ENCODE data around the gene SLC1A5. TPM values are rescaled to one million over a fixed set of nuclear protein-coding genes. Genes with fewer than 3 reads are reported as not detected.

SLC1A5 gene
- total RNA-seq, 2 donors from 2014 or later, result 77.6 to 78.1 TPM

DNA sequence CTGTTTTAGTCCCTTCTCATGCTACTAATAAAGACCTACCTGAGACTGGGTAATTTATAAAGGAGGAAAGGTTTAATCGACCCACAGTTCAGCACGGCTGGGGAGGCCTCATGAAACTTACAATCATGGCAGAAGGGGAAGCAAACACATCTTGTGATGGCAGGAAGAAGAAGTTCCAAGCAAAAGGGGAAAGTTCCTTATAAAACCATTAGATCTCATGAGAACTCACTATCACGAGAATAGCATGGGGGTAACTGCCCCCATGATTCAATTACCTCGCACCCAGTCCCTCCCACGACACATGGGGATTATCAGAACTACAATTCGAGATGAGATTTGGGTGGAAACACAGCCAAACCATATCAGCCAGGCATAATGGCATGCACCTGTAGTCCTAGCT, 29.2 kb downstream of the SLC1A5 start:
- H3K9me3 Mint-ChIP-seq, result no peaks in the 10 kb centered on the region
- Histone ChIP-seq H3K9me3 (ENCODE audit: control insufficient read depth, low read length) (no peaks in the 10 kb centered on the region), H3K27ac (ENCODE audit: low read depth, low read length) (no peak overlapping the region), H3K36me3 (ENCODE audit: control insufficient read depth, insufficient read depth, low read length) (peaks cover 5% of the 10 kb centered on the region), H3K27me3 (ENCODE audit: control insufficient read depth, insufficient read depth, low read length, poor library complexity, severe bottlenecking) (no peaks in the 10 kb centered on the region), H3K4me1 (ENCODE audit: control insufficient read depth, insufficient read depth, low read length) (no peaks in the 10 kb centered on the region), H3K4me3 (ENCODE audit: low read length) (no peak overlapping the region), H3K9ac (ENCODE audit: extremely low read depth, low read length, poor library complexity, severe bottlenecking) (no peak overlapping the region)
- WGBS, 2 experiments (ENCODE audit: insufficient coverage in 1 of 2, insufficient read length in 1 of 2), result 89 to 97% methylated on average over 6 of the region's 6 CpGs
- H3K27me3 Mint-ChIP-seq (ENCODE audit: insufficient read depth), result peaks cover 2% of the 10 kb centered on the region
- peaks cover 2% of the 10 kb centered on the region for H3K4me1 Mint-ChIP-seq
- no peak overlapping the region for H3K27ac Mint-ChIP-seq
- peaks cover 10% of the 10 kb centered on the region for H3K36me3 Mint-ChIP-seq (ENCODE audit: low read depth)
- TF ChIP-seq, protein P1, sequence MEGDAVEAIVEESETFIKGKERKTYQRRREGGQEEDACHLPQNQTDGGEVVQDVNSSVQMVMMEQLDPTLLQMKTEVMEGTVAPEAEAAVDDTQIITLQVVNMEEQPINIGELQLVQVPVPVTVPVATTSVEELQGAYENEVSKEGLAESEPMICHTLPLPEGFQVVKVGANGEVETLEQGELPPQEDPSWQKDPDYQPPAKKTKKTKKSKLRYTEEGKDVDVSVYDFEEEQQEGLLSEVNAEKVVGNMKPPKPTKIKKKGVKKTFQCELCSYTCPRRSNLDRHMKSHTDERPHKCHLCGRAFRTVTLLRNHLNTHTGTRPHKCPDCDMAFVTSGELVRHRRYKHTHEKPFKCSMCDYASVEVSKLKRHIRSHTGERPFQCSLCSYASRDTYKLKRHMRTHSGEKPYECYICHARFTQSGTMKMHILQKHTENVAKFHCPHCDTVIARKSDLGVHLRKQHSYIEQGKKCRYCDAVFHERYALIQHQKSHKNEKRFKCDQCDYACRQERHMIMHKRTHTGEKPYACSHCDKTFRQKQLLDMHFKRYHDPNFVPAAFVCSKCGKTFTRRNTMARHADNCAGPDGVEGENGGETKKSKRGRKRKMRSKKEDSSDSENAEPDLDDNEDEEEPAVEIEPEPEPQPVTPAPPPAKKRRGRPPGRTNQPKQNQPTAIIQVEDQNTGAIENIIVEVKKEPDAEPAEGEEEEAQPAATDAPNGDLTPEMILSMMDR (conservative IDR thresholded peaks at IDR 0.05), result no peak
- no peak for DNase-seq
- no peak overlapping the region for H3K4me3 Mint-ChIP-seq

DNA sequence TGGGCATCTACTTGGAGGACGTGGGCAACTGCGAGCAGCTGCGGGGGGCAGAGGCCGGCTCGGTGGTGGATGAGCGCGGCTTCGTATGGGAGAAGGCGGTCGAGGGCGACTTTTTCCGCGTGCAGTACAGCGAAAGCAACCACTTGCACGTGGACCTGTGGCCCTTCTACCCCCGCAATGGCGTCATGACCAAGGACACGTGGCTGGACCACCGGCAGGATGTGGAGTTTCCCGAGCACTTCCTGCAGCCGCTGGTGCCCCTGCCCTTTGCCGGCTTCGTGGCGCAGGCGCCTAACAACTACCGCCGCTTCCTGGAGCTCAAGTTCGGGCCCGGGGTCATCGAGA, 31.9 kb downstream of the SLC1A5 start:
- no peak overlapping the region for H3K4me3 ChIP-seq (ENCODE audit: low read length)
- H3K4me1 ChIP-seq (ENCODE audit: control insufficient read depth, insufficient read depth, low read length), result no peaks in the 10 kb centered on the region
- TF ChIP-seq, protein P1 (conservative IDR thresholded peaks at IDR 0.05), result no peak
- no peaks in the 10 kb centered on the region for H3K27me3 Mint-ChIP-seq (ENCODE audit: insufficient read depth)
- H3K27ac Mint-ChIP-seq, result no peak overlapping the region
- H3K9ac ChIP-seq (ENCODE audit: extremely low read depth, low read length, poor library complexity, severe bottlenecking), result no peak overlapping the region
- no peak overlapping the region for H3K4me3 Mint-ChIP-seq
- H3K4me1 Mint-ChIP-seq, result peaks cover 2% of the 10 kb centered on the region
- H3K9me3 Mint-ChIP-seq, result no peaks in the 10 kb centered on the region
- H3K36me3 Mint-ChIP-seq (ENCODE audit: low read depth), result peaks cover 22% of the 10 kb centered on the region
- H3K27ac ChIP-seq (ENCODE audit: low read depth, low read length), result no peak overlapping the region
- no peaks in the 10 kb centered on the region for H3K9me3 ChIP-seq (ENCODE audit: control insufficient read depth, low read length)
- 94 to 96% methylated on average over 19 to 30 of the region's 30 CpGs for WGBS, 2 experiments (ENCODE audit: insufficient coverage in 1 of 2, insufficient read length in 1 of 2)
- no peak for DNase-seq
- H3K27me3 ChIP-seq (ENCODE audit: control insufficient read depth, insufficient read depth, low read length, poor library complexity, severe bottlenecking), result no peaks in the 10 kb centered on the region
- H3K36me3 ChIP-seq (ENCODE audit: control insufficient read depth, insufficient read depth, low read length), result peaks cover 13% of the 10 kb centered on the region

DNA sequence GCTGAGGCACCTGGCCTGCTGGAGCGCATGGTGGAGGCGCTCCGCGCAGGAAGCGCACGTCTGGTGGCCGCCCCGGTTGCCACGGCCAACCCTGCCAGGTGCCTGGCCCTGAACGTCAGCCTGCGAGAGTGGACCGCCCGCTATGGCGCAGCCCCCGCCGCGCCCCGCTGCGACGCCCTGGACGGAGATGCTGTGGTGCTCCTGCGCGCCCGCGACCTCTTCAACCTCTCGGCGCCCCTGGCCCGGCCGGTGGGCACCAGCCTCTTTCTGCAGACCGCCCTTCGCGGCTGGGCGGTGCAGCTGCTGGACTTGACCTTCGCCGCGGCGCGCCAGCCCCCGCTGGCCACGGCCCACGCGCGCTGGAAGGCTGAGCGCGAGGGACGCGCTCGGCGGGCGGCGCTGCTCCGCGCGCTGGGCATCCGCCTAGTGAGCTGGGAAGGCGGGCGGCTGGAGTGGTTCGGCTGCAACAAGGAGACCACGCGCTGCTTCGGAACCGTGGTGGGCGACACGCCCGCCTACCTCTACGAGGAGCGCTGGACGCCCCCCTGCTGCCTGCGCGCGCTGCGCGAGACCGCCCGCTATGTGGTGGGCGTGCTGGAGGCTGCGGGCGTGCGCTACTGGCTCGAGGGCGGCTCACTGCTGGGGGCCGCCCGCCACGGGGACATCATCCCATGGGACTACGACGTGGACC, 32.4 kb downstream of the SLC1A5 start:
- no peak for DNase-seq
- Histone ChIP-seq H3K36me3 (ENCODE audit: control insufficient read depth, insufficient read depth, low read length) (peaks cover 13% of the 10 kb centered on the region), H3K9me3 (ENCODE audit: control insufficient read depth, low read length) (no peaks in the 10 kb centered on the region), H3K27me3 (ENCODE audit: control insufficient read depth, insufficient read depth, low read length, poor library complexity, severe bottlenecking) (no peaks in the 10 kb centered on the region), H3K4me1 (ENCODE audit: control insufficient read depth, insufficient read depth, low read length) (no peaks in the 10 kb centered on the region), H3K9ac (ENCODE audit: extremely low read depth, low read length, poor library complexity, severe bottlenecking) (no peak overlapping the region), H3K4me3 (ENCODE audit: low read length) (no peak overlapping the region), H3K27ac (ENCODE audit: low read depth, low read length) (no peak overlapping the region)
- peaks cover 2% of the 10 kb centered on the region for H3K4me1 Mint-ChIP-seq
- 96 to 97% methylated on average over 49 to 86 of the region's 86 CpGs for WGBS, 2 experiments (ENCODE audit: insufficient coverage in 1 of 2, insufficient read length in 1 of 2)
- TF ChIP-seq, protein P1 (conservative IDR thresholded peaks at IDR 0.05), result no peak
- no peak overlapping the region for H3K4me3 Mint-ChIP-seq
- no peaks in the 10 kb centered on the region for H3K27me3 Mint-ChIP-seq (ENCODE audit: insufficient read depth)
- H3K36me3 Mint-ChIP-seq (ENCODE audit: low read depth), result peaks cover 23% of the 10 kb centered on the region
- no peak overlapping the region for H3K27ac Mint-ChIP-seq
- H3K9me3 Mint-ChIP-seq, result no peaks in the 10 kb centered on the region
